ENCODE results near the gene CD274.

The CD274 gene

DNA sequence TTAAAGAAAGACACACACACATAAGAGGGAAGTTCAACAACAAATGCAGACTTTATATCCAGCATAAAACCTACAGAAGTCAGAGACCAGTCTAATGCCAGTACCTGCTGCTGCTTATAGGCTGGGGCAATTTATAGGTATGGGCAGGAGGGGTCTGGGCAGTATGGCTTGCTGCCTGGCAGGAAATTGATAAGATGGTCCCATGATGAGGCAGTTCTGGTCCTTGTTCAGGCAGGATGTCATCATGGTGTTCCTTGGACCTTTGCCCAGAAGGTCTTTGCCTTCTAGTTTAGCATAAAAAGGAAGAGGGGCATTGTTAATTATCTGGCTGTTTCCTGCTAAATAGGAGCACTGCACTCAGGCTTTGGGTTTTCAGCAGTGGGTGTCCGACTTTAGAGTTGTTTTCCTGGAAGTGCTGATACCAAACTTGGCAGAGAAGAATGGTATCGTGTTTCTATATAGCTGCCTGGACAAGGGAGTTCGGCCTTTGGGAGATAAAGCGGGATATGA is 49.6 kb downstream of the CD274 start:
- no peak for DNase-seq (ENCODE audit: low read depth in 2 of 2)

DNA sequence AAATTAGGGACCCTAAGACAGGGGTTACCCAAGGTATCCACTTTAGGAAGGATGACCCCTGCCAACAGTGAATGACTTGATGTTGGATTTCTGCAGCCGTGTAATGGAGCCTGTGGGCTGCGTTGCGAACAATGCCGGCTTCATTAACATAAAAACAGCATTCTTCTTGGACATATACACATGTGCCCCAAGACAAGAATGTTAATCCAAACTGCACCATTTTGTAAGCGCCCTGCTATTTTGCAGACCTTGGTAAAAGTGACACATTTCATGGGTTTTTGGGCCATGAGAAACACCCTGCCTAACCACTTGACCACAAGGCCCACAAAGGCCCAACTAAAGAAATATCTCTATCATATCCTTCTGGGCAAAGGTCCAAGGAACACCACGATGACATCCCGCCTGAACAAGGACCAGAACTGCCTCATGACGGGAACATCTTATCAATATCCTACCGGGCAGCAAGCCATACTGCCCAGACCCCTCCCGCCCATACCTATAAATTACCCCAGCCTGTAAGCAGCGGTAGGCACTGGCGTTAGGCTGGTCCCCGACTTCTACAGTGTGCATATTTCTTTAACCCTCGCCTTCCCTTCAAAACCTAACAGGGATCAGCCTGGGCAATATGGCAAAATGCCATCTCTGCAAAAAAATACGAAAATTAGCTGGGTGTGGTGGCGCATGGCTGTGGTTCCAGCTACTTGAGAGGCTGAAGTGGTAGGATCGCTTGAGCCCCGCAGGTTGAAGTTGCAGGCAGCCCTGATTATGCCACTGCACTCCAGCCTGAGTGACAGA is 50.3 kb downstream of the CD274 start:
- no peak for DNase-seq (ENCODE audit: low read depth in 2 of 2)

DNA sequence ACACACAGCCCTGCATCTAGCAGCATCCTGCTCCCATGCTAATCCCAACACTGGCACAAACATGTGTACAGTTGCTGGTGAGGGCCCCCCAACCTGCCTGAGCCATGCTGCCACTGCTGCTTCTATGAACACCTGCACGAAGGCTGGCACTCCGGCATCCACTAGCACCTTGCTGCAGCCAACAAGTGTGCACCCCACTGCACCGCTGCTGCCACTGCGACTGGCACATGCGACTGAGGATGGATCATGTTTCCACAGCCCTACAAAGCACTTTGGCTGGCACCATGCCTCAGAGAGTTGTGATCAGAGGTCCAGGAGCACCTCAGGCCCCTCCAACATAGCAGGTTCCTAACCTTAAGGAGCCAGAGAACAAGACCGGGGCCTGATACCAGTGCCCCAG is 52.2 kb downstream of the CD274 start:
- no peak for DNase-seq (ENCODE audit: low read depth in 2 of 2)

- no peak for DNase-seq (ENCODE audit: low read depth in 2 of 2)
Observed at GRCh38 chr9:5509573-5509972, 59.2 kb downstream of the CD274 start.

GRCh38 chr9:5510360-5510931 is 60.1 kb downstream of the CD274 start, which contains the start of gene PDCD1LG2:
Gene PDCD1LG2 (plus strand): TSS chr9:5510531. CDS start chr9:5522547, 12,016 bp downstream.
- peak; percentile 49 to 56 for DNase-seq (ENCODE audit: low read depth in 2 of 2)

DNA sequence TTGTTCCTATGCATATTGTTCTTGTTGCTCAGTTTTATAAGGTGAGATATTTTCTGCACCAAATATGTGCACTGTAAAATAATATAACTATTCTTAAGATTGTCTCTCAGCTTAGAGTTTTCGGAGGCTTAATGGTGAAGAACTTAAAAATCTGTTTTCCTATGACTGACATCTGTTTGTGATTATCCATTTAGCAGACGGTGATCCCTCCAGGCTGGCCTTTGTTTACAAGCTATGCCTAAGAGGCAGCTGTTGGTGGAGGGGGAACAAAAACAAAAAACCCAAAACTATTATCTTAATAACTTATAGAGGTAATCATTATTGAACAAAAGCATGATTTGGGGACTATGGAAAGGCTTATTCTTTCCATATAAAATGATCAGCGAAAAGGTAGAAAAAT is 60.6 kb downstream of the CD274 start:
- no peak for DNase-seq (ENCODE audit: low read depth in 2 of 2)

DNA sequence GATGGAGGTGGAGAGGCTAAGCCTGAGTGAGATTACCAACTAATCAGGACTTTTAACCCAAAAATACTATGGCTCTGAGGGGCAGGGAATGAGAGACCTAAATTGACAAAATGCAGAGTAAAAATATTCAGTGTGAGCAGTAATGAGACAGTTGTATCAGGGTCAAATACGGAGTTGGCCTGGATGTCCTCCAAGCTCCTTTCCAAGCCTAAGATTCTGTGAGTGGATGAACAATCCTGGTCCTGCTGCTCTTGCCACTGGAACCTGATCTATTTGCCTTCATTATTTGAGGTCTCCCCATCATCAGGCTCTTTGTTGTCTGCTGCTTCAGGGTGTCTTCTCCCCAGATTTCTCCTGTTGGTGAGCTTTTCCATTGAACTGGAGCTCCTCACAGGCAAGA is 61.1 kb downstream of the CD274 start:
- no peak for DNase-seq (ENCODE audit: low read depth in 2 of 2)

DNA sequence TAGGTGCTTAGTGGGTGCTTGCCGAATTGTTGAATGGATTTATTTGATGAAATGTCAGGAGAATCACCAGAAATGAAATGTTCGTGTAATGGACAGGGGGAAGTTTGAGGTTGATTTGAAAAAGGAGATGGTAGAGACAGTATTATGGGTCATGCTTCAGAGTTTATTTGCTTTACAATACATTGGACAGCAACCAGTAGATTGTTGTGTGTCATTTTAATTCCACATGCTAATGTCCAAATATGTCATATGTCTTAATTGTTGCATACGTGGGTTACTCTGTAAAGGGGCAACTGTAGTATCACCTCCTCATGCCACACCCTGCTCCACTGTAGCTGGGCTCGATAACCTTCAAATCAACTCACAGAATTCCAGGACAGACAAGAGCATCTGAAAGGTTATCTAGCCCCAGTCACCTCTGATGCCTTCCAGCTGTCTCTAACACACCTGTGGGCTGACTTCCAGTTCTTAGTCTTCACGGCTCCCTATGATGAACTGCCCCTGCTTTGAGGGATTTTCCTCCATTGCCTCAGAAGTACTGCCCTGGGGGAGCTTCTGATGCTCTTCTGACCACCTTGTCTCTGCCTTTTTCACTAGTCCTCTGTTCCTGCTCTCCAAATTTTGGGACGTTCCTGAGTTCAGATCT is 61.7 kb downstream of the CD274 start:
- no peak for DNase-seq (ENCODE audit: low read depth in 2 of 2)

DNA sequence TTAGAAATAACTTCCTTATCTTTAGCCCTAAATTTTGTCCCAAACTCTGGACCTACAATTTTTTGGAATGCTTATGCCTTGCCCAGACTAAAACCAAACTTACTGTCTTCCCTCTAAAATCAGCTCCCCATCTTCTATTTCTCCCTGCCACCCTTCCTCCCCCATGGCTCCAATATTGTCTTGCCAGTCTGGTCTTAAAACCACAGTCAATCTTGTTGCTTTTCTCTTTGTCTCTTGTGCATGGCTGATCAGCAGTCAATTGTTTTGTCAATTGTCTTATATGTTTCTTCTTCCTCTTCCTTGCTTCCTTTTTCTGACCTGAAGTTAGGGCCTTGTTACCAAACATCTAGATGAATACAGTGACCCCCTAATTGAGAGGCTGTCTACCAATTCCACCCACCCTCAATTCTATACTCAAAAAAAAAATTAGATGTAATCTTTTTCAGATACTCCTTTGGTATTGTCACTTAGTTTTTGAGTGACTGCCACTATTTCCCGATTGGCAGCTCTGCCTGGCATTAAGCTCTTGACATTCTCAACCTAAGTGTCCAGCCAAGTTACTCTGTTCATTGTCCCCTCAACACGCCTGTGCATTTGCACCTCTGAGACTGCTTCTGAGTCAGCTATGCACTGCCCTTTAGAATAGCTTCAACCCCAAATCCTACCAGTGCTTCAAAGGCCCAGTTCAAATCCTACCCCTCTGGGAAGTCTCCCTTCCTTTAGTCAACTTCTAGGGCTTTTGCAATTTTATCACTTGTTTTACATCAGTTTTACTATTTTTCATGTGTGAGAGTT is 62.5 kb downstream of the CD274 start:
- DNase-seq (ENCODE audit: low read depth in 2 of 2): no peak

- no peak for DNase-seq (ENCODE audit: low read depth in 2 of 2)
Observed at GRCh38 chr9:5513966-5514616, 63.7 kb downstream of the CD274 start.

DNA sequence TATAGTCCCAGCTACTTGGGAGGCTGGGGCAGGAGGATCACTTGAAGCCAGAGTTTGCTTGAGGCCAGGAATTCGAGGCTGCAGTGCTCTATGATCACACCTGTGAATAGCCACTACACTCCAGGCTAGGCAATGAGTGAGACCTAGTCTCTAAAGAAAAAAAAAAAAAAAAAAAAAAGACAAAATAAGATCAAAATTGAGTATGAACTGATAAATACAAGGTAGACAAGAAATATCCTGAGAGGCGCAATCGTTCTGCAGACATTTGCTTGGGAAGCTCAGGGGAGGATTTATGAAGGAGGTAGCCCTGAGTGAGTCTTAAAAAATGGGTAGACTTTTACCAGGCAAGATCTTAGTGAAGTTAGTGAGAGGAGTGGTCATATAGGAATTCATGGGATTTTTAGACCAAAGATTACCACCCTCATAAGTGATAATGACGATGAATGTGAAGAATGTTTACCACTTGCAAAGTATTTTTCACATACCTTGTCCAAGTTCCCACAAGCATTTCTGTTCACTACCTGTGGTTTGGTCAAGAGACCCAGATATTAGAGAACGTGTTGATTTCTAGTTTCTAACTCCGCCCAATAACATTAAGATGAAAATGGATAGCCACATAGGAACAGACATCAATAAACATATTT is 64.4 kb downstream of the CD274 start:
- DNase-seq (ENCODE audit: low read depth in 2 of 2): no peak

DNA sequence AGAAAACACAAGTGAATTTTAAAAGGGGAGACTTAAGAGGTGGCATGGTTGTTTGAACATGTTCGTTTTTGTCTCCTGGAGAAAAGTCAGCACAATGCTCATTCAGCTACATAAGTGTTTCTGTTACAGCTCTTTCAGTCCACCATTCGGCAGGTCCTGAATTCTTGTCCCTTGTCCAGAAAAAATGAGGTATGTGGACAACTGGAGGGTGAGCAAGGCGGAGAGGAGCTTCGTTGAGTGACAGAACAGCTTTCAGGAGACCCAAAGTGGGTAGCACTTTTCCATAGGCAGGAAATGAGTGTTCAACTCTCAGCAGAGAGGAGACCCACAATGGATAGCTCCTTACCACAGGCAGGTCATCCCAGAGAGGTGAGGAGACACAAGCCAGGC is 64.9 kb downstream of the CD274 start:
- DNase-seq (ENCODE audit: low read depth in 2 of 2): no peak

DNA sequence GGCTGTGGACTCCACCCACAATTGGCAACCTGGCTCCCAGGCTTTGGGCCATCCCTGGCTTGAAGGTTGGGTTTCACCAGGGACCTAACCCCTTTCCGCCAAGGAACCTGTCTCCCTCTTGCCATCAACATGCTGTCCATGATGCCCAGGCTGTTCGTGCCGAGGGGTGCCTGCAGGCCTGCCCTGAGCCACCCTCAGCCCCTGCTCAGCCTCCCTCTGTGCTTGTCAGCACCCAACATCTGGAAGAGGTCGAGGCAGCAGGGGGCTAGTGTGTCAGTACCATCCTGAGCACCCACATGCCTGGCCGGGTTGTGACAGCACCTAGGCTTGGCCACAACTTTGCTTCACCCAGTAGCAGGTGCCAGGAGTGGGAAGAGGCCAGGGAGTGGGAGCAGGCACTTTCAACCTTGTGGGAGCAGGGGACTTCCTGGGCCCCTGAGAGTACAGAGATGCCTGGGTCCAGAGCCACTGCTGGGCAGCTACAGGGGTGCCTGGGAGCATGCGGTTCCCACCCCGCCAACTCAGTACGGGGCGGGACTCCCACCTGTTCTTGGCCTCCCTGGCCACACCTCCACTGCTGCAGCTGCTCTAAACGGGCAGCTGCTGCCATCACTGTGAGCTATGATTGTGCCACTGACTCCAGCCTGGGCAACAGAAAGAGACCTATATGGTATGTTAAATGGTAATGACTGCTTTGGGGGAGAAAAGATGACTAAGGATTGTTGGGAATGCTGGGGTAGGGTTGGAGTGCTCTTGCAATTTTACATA is 66.3 kb downstream of the CD274 start:
- DNase-seq (ENCODE audit: low read depth in 2 of 2): no peak

DNA sequence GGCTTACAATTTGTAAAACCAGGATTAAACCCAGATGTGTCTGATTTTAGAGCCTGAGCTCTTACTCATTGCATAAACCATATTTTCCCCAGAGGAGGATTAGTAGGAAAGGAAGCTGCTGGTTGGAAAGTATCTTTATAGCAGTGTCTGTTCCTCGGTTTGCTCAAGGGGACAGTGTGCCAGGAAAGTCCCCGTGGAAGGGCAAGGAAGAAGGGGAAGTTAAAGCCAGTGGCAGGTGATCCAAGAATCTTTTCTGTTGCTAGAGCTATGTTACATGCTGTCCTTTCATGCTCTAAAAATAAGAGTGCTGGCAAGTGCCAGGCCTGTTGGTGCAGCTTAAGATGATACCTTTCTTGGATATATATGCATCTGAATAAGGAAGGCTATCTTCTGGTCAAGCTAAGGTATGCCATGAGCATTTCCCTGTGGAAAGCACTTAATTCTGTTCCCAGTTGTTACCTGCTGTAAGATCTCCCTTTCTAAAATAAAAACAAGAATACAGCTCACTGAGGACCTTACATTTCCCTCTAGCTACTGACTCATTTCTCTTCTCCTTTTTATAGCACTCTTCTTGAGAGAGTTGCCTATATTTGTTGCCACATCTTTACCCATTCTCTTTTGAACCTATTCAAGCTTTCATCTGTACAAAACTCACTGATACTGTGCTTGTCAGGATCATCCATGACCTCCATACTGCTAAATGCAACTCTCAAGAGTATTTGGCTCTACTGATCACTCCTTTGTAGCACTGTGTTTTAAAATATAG is 68.0 kb downstream of the CD274 start:
- DNase-seq (ENCODE audit: low read depth in 2 of 2): no peak

- peak; percentile 15 to 36 for DNase-seq (ENCODE audit: low read depth in 2 of 2)
Observed at GRCh38 chr9:5518937-5519319, 68.6 kb downstream of the CD274 start.

Data from stimulated activated CD4-positive, alpha-beta T cell treated with anti-CD3 and anti-CD28 coated beads, Interleukin-4, amount 100 ng/mL, for 48 hours (primary cell).